ENCODE data around the gene NLRP14.

The NLRP14 gene

GRCh38 chr11:7020183-7020917 lies at the start of gene NLRP14, which contains the start of gene ZNF214:
NLRP14 (plus strand) TSS chr11:7020479; CDS start chr11:7038587, 18,108 bp downstream.
ZNF214 (minus strand) TSS chr11:7020346; CDS start chr11:7002835, 17,511 bp downstream.
- peak; percentile 91 to 98 for DNase-seq

GRCh38 chr11:6979365-6979764 lies 40.9 kb upstream of the NLRP14 start:
- DNase-seq, result no peak

- DNase-seq, result no peak
Measured at GRCh38 chr11:6986487-6986886, 33.8 kb upstream of the NLRP14 start.

GRCh38 chr11:6988506-6988905 lies 31.8 kb upstream of the NLRP14 start:
- DNase-seq, result no peak

- no peak for DNase-seq
Measured at GRCh38 chr11:6991227-6991626, 29.1 kb upstream of the NLRP14 start.

- DNase-seq, result no peak
Measured at GRCh38 chr11:6992026-6992425, 28.3 kb upstream of the NLRP14 start.

GRCh38 chr11:6992457-6993417 lies 27.5 kb upstream of the NLRP14 start:
- DNase-seq, result no peak

- DNase-seq, result no peak
Measured at GRCh38 chr11:6995703-6996102, 24.6 kb upstream of the NLRP14 start.

GRCh38 chr11:7004482-7004881 lies 15.8 kb upstream of the NLRP14 start:
- DNase-seq, result no peak

GRCh38 chr11:7014118-7014517 lies 6.2 kb upstream of the NLRP14 start:
- no peak for DNase-seq

- DNase-seq, result no peak
Measured at GRCh38 chr11:7016011-7016410, 4.3 kb upstream of the NLRP14 start.

- DNase-seq, result peak in 1 of 2 experiments; percentile 79
Measured at GRCh38 chr11:7019500-7020182, 638 bp upstream of the NLRP14 start.

GRCh38 chr11:7021318-7021717 lies 1.0 kb downstream of the NLRP14 start:
- DNase-seq, result peak; percentile 71 to 72

GRCh38 chr11:7028141-7028540 lies 7.9 kb downstream of the NLRP14 start:
- no peak for DNase-seq

GRCh38 chr11:7030836-7031235 lies 10.6 kb downstream of the NLRP14 start:
- DNase-seq, result no peak

GRCh38 chr11:7031471-7031871 lies 11.2 kb downstream of the NLRP14 start:
- no peak for DNase-seq

GRCh38 chr11:7032692-7033091 lies 12.4 kb downstream of the NLRP14 start:
- DNase-seq, result peak in 1 of 2 experiments; percentile 18

GRCh38 chr11:7034019-7034418 lies 13.7 kb downstream of the NLRP14 start:
- no peak for DNase-seq

- DNase-seq, result peak; percentile 5 to 36
Measured at GRCh38 chr11:7046474-7047175, 26.3 kb downstream of the NLRP14 start.

- no peak for DNase-seq
Measured at GRCh38 chr11:7050191-7050590, 29.9 kb downstream of the NLRP14 start.

- no peak for DNase-seq
Measured at GRCh38 chr11:7056828-7057513, 36.7 kb downstream of the NLRP14 start.

GRCh38 chr11:7057641-7058040 lies 37.4 kb downstream of the NLRP14 start:
- DNase-seq, result no peak

Data from NCI-H526 (cell line).